PC-9 (cell line): ENCODE data around the gene AFAP1.

Source experiments
- EZH2 ChIP-seq: fragments of 200-600 bp; sonication (generic); IDR thresholded peaks from 2 replicates; pipeline ENCODE4 v1.8.0; 2017; ENCODE audit warnings: antibody characterized with exemption, low read depth
- TF ChIP-seq, protein P1 (sequence below): fragments of 200-600 bp; sonication (generic); conservative IDR thresholded peaks from 2 replicates; pipeline ENCODE4 v1.6.1; 2017; ENCODE audit warnings: mixed run types, antibody characterized with exemption, mild to moderate bottlenecking, moderate library complexity

DNA sequence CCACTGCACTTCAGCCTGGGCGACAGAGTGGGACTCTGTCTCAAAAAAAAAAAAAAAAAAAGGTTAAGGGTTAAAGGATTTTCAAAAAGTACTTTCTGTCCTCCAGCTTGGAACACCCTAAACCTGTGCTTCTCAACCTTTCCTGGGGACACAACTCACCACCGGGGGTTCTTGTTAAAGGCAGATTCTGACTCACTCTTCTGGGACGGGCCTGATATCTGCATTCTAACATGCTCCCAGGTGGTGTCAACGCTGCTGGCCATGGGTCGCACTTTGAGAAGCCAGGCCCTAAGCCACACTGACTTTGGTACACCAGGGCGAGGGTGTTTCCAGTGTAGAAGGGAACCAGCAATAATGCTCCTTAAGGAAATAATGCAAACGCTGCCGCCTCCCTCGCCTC, 46.1 kb downstream of the AFAP1 start:
- TF ChIP-seq, protein P1, sequence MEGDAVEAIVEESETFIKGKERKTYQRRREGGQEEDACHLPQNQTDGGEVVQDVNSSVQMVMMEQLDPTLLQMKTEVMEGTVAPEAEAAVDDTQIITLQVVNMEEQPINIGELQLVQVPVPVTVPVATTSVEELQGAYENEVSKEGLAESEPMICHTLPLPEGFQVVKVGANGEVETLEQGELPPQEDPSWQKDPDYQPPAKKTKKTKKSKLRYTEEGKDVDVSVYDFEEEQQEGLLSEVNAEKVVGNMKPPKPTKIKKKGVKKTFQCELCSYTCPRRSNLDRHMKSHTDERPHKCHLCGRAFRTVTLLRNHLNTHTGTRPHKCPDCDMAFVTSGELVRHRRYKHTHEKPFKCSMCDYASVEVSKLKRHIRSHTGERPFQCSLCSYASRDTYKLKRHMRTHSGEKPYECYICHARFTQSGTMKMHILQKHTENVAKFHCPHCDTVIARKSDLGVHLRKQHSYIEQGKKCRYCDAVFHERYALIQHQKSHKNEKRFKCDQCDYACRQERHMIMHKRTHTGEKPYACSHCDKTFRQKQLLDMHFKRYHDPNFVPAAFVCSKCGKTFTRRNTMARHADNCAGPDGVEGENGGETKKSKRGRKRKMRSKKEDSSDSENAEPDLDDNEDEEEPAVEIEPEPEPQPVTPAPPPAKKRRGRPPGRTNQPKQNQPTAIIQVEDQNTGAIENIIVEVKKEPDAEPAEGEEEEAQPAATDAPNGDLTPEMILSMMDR = no peak
- no peak for TF ChIP-seq EZH2
